ENCODE data around the gene TCAP.
"Not testable (repeated sequence)": the region's sequence is repeated elsewhere in the genome, so short reads cannot be mapped to it uniquely, and the experiment has no call there.

The TCAP gene

GRCh38 chr17:39704821-39705551 is 39.8 kb downstream of the TCAP start:
- H3K4me1 ChIP-seq (ENCODE audit: control insufficient read depth in 2 of 2, insufficient read depth in 2 of 2, low read length in 2 of 2) = peaks cover 59 to 68% of the 10 kb centered on the region in 2 donors
- H3K4me3 ChIP-seq (ENCODE audit: low read length in 2 of 2) = peak overlapping the region; percentile 46 to 48
- H3K9ac ChIP-seq (ENCODE audit: low read depth in 1 of 2, low read length in 2 of 2) = peak overlapping the region; percentile 65 to 70

GRCh38 chr17:39705786-39706348 is 40.7 kb downstream of the TCAP start:
- Histone ChIP-seq H3K9ac (ENCODE audit: low read depth in 1 of 2, low read length in 2 of 2) (peak overlapping the region; percentile 65 to 70), H3K9me3 (ENCODE audit: control insufficient read depth in 2 of 2, low read length in 2 of 2) (no peaks in the 10 kb centered on the region), H3K4me3 (ENCODE audit: low read length in 2 of 2) (peak overlapping the region; percentile 46 to 48), H3K36me3 (ENCODE audit: control insufficient read depth in 2 of 2, insufficient read depth in 2 of 2, low read length in 2 of 2) (peaks cover 32 to 34% of the 10 kb centered on the region in 2 donors), H3K27me3 (ENCODE audit: control insufficient read depth in 2 of 2, insufficient read depth in 2 of 2, low read length in 2 of 2) (no peaks in the 10 kb centered on the region), H3K27ac (ENCODE audit: low read depth in 2 of 2, low read length in 2 of 2) (peak overlapping the region; percentile 89 to 95), H3K4me1 (ENCODE audit: control insufficient read depth in 2 of 2, insufficient read depth in 2 of 2, low read length in 2 of 2) (peaks cover 59 to 68% of the 10 kb centered on the region in 2 donors)

More at GRCh38 chr17:39704821-39705551, 39.8 kb downstream of the TCAP start:
- Histone ChIP-seq H3K27ac (ENCODE audit: low read depth in 2 of 2, low read length in 2 of 2) (peak overlapping the region; percentile 89 to 95), H3K9me3 (ENCODE audit: control insufficient read depth in 2 of 2, low read length in 2 of 2) (no peaks in the 10 kb centered on the region), H3K27me3 (ENCODE audit: control insufficient read depth in 2 of 2, insufficient read depth in 2 of 2, low read length in 2 of 2) (no peaks in the 10 kb centered on the region), H3K36me3 (ENCODE audit: control insufficient read depth in 2 of 2, insufficient read depth in 2 of 2, low read length in 2 of 2) (peaks cover 24 to 27% of the 10 kb centered on the region in 2 donors)

DNA sequence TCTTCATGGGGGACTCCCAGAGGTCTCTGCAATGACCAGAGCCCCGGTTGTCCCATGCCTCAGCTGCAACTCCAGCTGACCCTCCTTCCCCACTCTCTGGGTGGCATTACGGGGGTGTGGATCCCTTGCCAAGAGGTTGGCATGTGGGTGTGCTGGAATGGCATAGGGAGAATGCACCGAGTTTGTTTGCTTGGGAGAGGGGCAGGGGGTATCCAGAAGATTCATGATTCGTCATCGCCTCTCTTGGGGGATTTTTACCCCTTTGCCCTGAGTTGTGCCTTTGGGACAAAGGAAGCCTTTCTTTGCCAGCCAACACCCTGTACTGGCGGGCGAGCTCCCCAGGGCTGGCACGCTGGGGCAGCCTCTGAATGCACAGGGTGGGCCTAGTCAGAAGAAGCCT is 41.2 kb downstream of the TCAP start:
- no peaks in the 10 kb centered on the region for H3K27me3 ChIP-seq (ENCODE audit: control insufficient read depth in 2 of 2, insufficient read depth in 2 of 2, low read length in 2 of 2)
- peak overlapping the region; percentile 47 to 65 for H3K9ac ChIP-seq (ENCODE audit: low read depth in 1 of 2, low read length in 2 of 2)
- H3K4me1 ChIP-seq (ENCODE audit: control insufficient read depth in 2 of 2, insufficient read depth in 2 of 2, low read length in 2 of 2) = peaks cover 59 to 63% of the 10 kb centered on the region in 2 donors
- peak overlapping the region; percentile 89 to 95 for H3K27ac ChIP-seq (ENCODE audit: low read depth in 2 of 2, low read length in 2 of 2)
- peak overlapping the region; percentile 39 to 44 for H3K4me3 ChIP-seq (ENCODE audit: low read length in 2 of 2)
- peaks cover 34 to 37% of the 10 kb centered on the region in 2 donors for H3K36me3 ChIP-seq (ENCODE audit: control insufficient read depth in 2 of 2, insufficient read depth in 2 of 2, low read length in 2 of 2)
- no peaks in the 10 kb centered on the region for H3K9me3 ChIP-seq (ENCODE audit: control insufficient read depth in 2 of 2, low read length in 2 of 2)

DNA sequence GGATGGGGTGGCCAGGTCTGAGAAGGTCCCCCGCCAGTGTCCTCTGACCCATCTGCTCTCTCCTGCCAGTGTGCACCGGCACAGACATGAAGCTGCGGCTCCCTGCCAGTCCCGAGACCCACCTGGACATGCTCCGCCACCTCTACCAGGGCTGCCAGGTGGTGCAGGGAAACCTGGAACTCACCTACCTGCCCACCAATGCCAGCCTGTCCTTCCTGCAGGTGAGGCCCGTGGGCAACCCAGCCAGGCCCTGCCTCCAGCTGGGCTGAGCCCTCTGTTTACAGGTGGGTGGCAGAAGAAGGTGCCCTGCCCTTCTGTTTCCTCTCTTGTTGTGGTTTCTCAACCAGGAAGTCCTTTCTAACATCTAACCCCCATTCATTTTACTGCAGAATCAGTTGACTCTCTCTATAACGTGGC is 41.8 kb downstream of the TCAP start:
- Histone ChIP-seq H3K4me3 (ENCODE audit: low read length in 2 of 2) (peak overlapping the region; percentile 39 to 44), H3K27me3 (ENCODE audit: control insufficient read depth in 2 of 2, insufficient read depth in 2 of 2, low read length in 2 of 2) (no peaks in the 10 kb centered on the region), H3K9me3 (ENCODE audit: control insufficient read depth in 2 of 2, low read length in 2 of 2) (no peaks in the 10 kb centered on the region), H3K27ac (ENCODE audit: low read depth in 2 of 2, low read length in 2 of 2) (peak overlapping the region; percentile 89 to 95), H3K36me3 (ENCODE audit: control insufficient read depth in 2 of 2, insufficient read depth in 2 of 2, low read length in 2 of 2) (peaks cover 39 to 43% of the 10 kb centered on the region in 2 donors), H3K9ac (ENCODE audit: low read depth in 1 of 2, low read length in 2 of 2) (peak overlapping the region; percentile 47 to 65), H3K4me1 (ENCODE audit: control insufficient read depth in 2 of 2, insufficient read depth in 2 of 2, low read length in 2 of 2) (peaks cover 56 to 58% of the 10 kb centered on the region in 2 donors)

- Histone ChIP-seq H3K27ac (ENCODE audit: low read depth in 2 of 2, low read length in 2 of 2) (no peak overlapping the region), H3K9me3 (ENCODE audit: control insufficient read depth in 2 of 2, low read length in 2 of 2) (no peaks in the 10 kb centered on the region), H3K27me3 (ENCODE audit: control insufficient read depth in 2 of 2, insufficient read depth in 2 of 2, low read length in 2 of 2) (no peaks in the 10 kb centered on the region), H3K4me3 (ENCODE audit: low read length in 2 of 2) (no peak overlapping the region), H3K9ac (ENCODE audit: low read depth in 1 of 2, low read length in 2 of 2) (no peak overlapping the region), H3K4me1 (ENCODE audit: control insufficient read depth in 2 of 2, insufficient read depth in 2 of 2, low read length in 2 of 2) (peaks cover 34 to 36% of the 10 kb centered on the region in 2 donors), H3K36me3 (ENCODE audit: control insufficient read depth in 2 of 2, insufficient read depth in 2 of 2, low read length in 2 of 2) (peaks cover 44 to 55% of the 10 kb centered on the region in 2 donors)
Measured at GRCh38 chr17:39709319-39709997, 44.3 kb downstream of the TCAP start.

- Histone ChIP-seq H3K27ac (ENCODE audit: low read depth in 2 of 2, low read length in 2 of 2) (no peak overlapping the region), H3K27me3 (ENCODE audit: control insufficient read depth in 2 of 2, insufficient read depth in 2 of 2, low read length in 2 of 2) (no peaks in the 10 kb centered on the region), H3K4me1 (ENCODE audit: control insufficient read depth in 2 of 2, insufficient read depth in 2 of 2, low read length in 2 of 2) (peaks cover 26 to 28% of the 10 kb centered on the region in 2 donors), H3K36me3 (ENCODE audit: control insufficient read depth in 2 of 2, insufficient read depth in 2 of 2, low read length in 2 of 2) (peaks cover 48 to 59% of the 10 kb centered on the region in 2 donors), H3K9ac (ENCODE audit: low read depth in 1 of 2, low read length in 2 of 2) (no peak overlapping the region), H3K4me3 (ENCODE audit: low read length in 2 of 2) (no peak overlapping the region), H3K9me3 (ENCODE audit: control insufficient read depth in 2 of 2, low read length in 2 of 2) (no peaks in the 10 kb centered on the region)
Measured at GRCh38 chr17:39709998-39710964, 45.1 kb downstream of the TCAP start.

DNA sequence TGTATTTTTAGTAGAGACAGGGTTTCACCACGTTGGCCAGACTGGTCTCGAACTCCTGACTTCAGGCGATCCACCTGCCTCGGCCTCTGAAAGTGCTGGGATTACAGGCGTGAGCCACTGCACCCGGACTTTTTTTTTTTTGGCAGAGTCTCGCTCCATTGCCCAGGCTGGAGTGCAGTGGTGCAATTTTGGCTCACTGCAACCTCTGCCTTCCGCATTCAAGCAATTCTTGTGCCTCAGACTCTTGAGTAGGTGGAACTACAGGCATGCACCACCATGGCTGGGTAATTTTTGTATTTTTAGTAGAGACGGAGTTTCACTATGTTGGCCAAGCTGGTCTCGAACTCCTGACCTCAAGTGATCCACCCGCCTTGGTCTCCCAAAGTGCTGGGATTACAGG is 45.9 kb downstream of the TCAP start:
- peaks cover 56 to 67% of the 10 kb centered on the region in 2 donors for H3K36me3 ChIP-seq (ENCODE audit: control insufficient read depth in 2 of 2, insufficient read depth in 2 of 2, low read length in 2 of 2)
- peaks cover 24 to 27% of the 10 kb centered on the region in 2 donors for H3K4me1 ChIP-seq (ENCODE audit: control insufficient read depth in 2 of 2, insufficient read depth in 2 of 2, low read length in 2 of 2)
- H3K4me3 ChIP-seq (ENCODE audit: low read length in 2 of 2); H3K27ac ChIP-seq (ENCODE audit: low read depth in 2 of 2, low read length in 2 of 2); H3K27me3 ChIP-seq (ENCODE audit: control insufficient read depth in 2 of 2, insufficient read depth in 2 of 2, low read length in 2 of 2); H3K9me3 ChIP-seq (ENCODE audit: control insufficient read depth in 2 of 2, low read length in 2 of 2); H3K9ac ChIP-seq (ENCODE audit: low read depth in 1 of 2, low read length in 2 of 2): not testable (repeated sequence)

DNA sequence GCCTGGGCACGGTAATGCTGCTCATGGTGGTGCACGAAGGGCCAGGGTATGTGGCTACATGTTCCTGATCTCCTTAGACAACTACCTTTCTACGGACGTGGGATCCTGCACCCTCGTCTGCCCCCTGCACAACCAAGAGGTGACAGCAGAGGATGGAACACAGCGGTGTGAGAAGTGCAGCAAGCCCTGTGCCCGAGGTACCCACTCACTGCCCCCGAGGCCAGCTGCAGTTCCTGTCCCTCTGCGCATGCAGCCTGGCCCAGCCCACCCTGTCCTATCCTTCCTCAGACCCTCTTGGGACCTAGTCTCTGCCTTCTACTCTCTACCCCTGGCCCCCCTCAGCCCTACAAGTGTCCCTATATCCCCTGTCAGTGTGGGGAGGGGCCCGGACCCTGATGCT is 46.7 kb downstream of the TCAP start:
- Histone ChIP-seq H3K9ac (ENCODE audit: low read depth in 1 of 2, low read length in 2 of 2) (no peak overlapping the region), H3K9me3 (ENCODE audit: control insufficient read depth in 2 of 2, low read length in 2 of 2) (no peaks in the 10 kb centered on the region), H3K4me1 (ENCODE audit: control insufficient read depth in 2 of 2, insufficient read depth in 2 of 2, low read length in 2 of 2) (peaks cover 23 to 27% of the 10 kb centered on the region in 2 donors), H3K36me3 (ENCODE audit: control insufficient read depth in 2 of 2, insufficient read depth in 2 of 2, low read length in 2 of 2) (peaks cover 56 to 68% of the 10 kb centered on the region in 2 donors), H3K4me3 (ENCODE audit: low read length in 2 of 2) (no peak overlapping the region), H3K27me3 (ENCODE audit: control insufficient read depth in 2 of 2, insufficient read depth in 2 of 2, low read length in 2 of 2) (no peaks in the 10 kb centered on the region), H3K27ac (ENCODE audit: low read depth in 2 of 2, low read length in 2 of 2) (no peak overlapping the region)

DNA sequence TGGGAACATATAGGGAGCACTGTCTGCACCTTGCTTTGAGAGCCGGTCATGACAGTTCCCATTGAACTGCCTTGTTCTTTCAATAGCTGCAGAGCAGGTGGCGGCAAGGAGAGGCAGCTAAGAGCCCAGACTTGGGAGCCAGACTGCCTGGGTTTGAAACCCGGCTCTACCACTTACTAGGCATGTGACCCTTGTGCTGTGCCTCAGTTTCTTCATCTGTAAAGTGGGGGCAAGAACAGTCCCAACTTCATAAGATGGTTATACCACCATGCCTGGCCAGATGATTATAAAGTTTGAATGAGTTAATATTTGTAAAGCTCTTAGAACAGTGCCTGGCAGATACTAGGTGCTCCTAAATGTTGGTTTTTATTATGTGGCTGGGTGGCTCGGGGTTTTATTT is 49.1 kb downstream of the TCAP start:
- Histone ChIP-seq H3K4me1 (ENCODE audit: control insufficient read depth in 2 of 2, insufficient read depth in 2 of 2, low read length in 2 of 2) (peaks cover 19% of the 10 kb centered on the region in 2 donors), H3K27me3 (ENCODE audit: control insufficient read depth in 2 of 2, insufficient read depth in 2 of 2, low read length in 2 of 2) (no peaks in the 10 kb centered on the region), H3K9me3 (ENCODE audit: control insufficient read depth in 2 of 2, low read length in 2 of 2) (no peaks in the 10 kb centered on the region), H3K27ac (ENCODE audit: low read depth in 2 of 2, low read length in 2 of 2) (no peak overlapping the region), H3K4me3 (ENCODE audit: low read length in 2 of 2) (no peak overlapping the region), H3K36me3 (ENCODE audit: control insufficient read depth in 2 of 2, insufficient read depth in 2 of 2, low read length in 2 of 2) (peaks cover 39 to 61% of the 10 kb centered on the region in 2 donors), H3K9ac (ENCODE audit: low read depth in 1 of 2, low read length in 2 of 2) (no peak overlapping the region)
